HEK293T (cell line): Measurements from ENCODE around the gene SFXN3.

ENCODE experiments used
- ARNT ChIP-seq: fragments of 450-650 bp; IDR thresholded peaks from 2 replicates; pipeline ENCODE4 v1.6.1; 2017; ENCODE audit warnings: mild to moderate bottlenecking
- ELF4 ChIP-seq: fragments of 450-650 bp; IDR thresholded peaks from 2 replicates; pipeline ENCODE4 v1.6.1; 2017; ENCODE audit warnings: antibody characterized with exemption
- FOXK2 ChIP-seq: fragments of 450-650 bp; IDR thresholded peaks from 2 replicates; pipeline ENCODE4 v1.6.1; 2016; ENCODE audit warnings: mild to moderate bottlenecking
- FOXM1 ChIP-seq: fragments of 450-650 bp; IDR thresholded peaks from 2 replicates; pipeline ENCODE4 v1.6.1; 2017; ENCODE audit warnings: mild to moderate bottlenecking, borderline replicate concordance
- HDGF ChIP-seq: fragments of 450-650 bp; IDR thresholded peaks from 2 replicates; pipeline ENCODE4 v1.6.1; 2017; ENCODE audit warnings: antibody characterized with exemption, borderline replicate concordance
- L3MBTL2 ChIP-seq: fragments of 450-650 bp; conservative IDR thresholded peaks from 2 replicates; pipeline ENCODE4 v1.6.1; 2016; ENCODE audit warnings: mild to moderate bottlenecking
- LEF1 ChIP-seq: fragments of 450-650 bp; IDR thresholded peaks from 2 replicates; pipeline ENCODE4 v1.6.1; 2017; ENCODE audit warnings: mild to moderate bottlenecking, borderline replicate concordance
- PKNOX1 ChIP-seq: fragments of 450-650 bp; IDR thresholded peaks from 2 replicates; pipeline ENCODE4 v1.6.1; 2016
- SP1 ChIP-seq: fragments of 450-650 bp; IDR thresholded peaks from 2 replicates; pipeline ENCODE4 v1.6.1; 2017
- SUZ12 ChIP-seq: fragments of 450-650 bp; IDR thresholded peaks from 2 replicates; pipeline ENCODE4 v1.6.1; 2016; ENCODE audit warnings: mild to moderate bottlenecking
- TARDBP ChIP-seq: fragments of 450-650 bp; IDR thresholded peaks from 2 replicates; pipeline ENCODE4 v1.6.1; 2016

- no peak for TF ChIP-seq ARNT
- TF ChIP-seq SP1, result no peak
- TF ChIP-seq FOXM1, result no peak
- no peak for TF ChIP-seq LEF1
- no peak for TF ChIP-seq HDGF
- no peak for TF ChIP-seq ELF4
- TF ChIP-seq PKNOX1, result peak; percentile 100
- TF ChIP-seq TARDBP, result no peak
- no peak for TF ChIP-seq L3MBTL2
- no peak for TF ChIP-seq FOXK2
- TF ChIP-seq SUZ12, result no peak
These were observed at the start of gene SFXN3, which contains the start of gene PDZD7 for GRCh38 chr10:101031128-101031795.
